CD4-positive, alpha-beta T cell treated with Interleukin-10 for 1 hour (primary cell): Measurements from ENCODE around the gene EPC1.
"Not testable (repeated sequence)": the region's sequence is repeated elsewhere in the genome, so short reads cannot be mapped to it uniquely, and the experiment has no call there.

Experiments used
- DNase-seq: peaks from one replicate; pipeline ENCODE4 v3.0.0-alpha.2; 2020

Gene EPC1

GRCh38 chr10:32271617-32272016, 75.3 kb downstream of the EPC1 start:
- DNase-seq, result no peak

- no peak for DNase-seq
Measured at GRCh38 chr10:32269343-32270100, 77.4 kb downstream of the EPC1 start.

- no peak for DNase-seq
Measured at GRCh38 chr10:32268788-32269187, 78.2 kb downstream of the EPC1 start.

- no peak for DNase-seq
Measured at GRCh38 chr10:32266979-32267378, 80.0 kb downstream of the EPC1 start.

GRCh38 chr10:32266566-32266965, 80.4 kb downstream of the EPC1 start:
- DNase-seq, result no peak

GRCh38 chr10:32265756-32266155, 81.2 kb downstream of the EPC1 start:
- no peak for DNase-seq

- DNase-seq, result no peak
Measured at GRCh38 chr10:32263300-32263699, 83.7 kb downstream of the EPC1 start.

GRCh38 chr10:32259551-32259950, 87.4 kb downstream of the EPC1 start:
- DNase-seq, result no peak

- peak; percentile 79 for DNase-seq
Measured at GRCh38 chr10:32256613-32257437, 90.1 kb downstream of the EPC1 start.

- no peak for DNase-seq
Measured at GRCh38 chr10:32253821-32254220, 93.1 kb downstream of the EPC1 start.

GRCh38 chr10:32253276-32253675, 93.7 kb downstream of the EPC1 start:
- no peak for DNase-seq

GRCh38 chr10:32250489-32250888, 96.5 kb downstream of the EPC1 start:
- not testable (repeated sequence) for DNase-seq

GRCh38 chr10:32246685-32247084, 100.3 kb downstream of the EPC1 start:
- DNase-seq, result no peak

GRCh38 chr10:32245760-32246159, 101.2 kb downstream of the EPC1 start:
- DNase-seq, result no peak

GRCh38 chr10:32244421-32245207, 102.3 kb downstream of the EPC1 start:
- no peak for DNase-seq

- no peak for DNase-seq
Measured at GRCh38 chr10:32244011-32244410, 102.9 kb downstream of the EPC1 start.

- DNase-seq, result no peak
Measured at GRCh38 chr10:32241946-32242345, 105.0 kb downstream of the EPC1 start.

GRCh38 chr10:32240471-32240870, 106.5 kb downstream of the EPC1 start:
- no peak for DNase-seq

- DNase-seq, result no peak
Measured at GRCh38 chr10:32239769-32240168, 107.2 kb downstream of the EPC1 start.

- DNase-seq, result no peak
Measured at GRCh38 chr10:32237644-32238345, 109.2 kb downstream of the EPC1 start.

- no peak for DNase-seq
Measured at GRCh38 chr10:32234471-32234870, 112.5 kb downstream of the EPC1 start.

- DNase-seq, result not testable (repeated sequence)
Measured at GRCh38 chr10:32233375-32233774, 113.6 kb downstream of the EPC1 start.

GRCh38 chr10:32232378-32232777, 114.6 kb downstream of the EPC1 start:
- DNase-seq, result no peak
